Activated T-cell treated with anti-CD3 and anti-CD28 coated beads, Interleukin-2, amount 50 U/mL, for 1 hour (primary cell): ENCODE data around the gene PCDH9.

Experiments
- DNase-seq: peaks from one replicate; pipeline ENCODE4 v3.0.0-alpha.2; 2020

The PCDH9 gene

DNA sequence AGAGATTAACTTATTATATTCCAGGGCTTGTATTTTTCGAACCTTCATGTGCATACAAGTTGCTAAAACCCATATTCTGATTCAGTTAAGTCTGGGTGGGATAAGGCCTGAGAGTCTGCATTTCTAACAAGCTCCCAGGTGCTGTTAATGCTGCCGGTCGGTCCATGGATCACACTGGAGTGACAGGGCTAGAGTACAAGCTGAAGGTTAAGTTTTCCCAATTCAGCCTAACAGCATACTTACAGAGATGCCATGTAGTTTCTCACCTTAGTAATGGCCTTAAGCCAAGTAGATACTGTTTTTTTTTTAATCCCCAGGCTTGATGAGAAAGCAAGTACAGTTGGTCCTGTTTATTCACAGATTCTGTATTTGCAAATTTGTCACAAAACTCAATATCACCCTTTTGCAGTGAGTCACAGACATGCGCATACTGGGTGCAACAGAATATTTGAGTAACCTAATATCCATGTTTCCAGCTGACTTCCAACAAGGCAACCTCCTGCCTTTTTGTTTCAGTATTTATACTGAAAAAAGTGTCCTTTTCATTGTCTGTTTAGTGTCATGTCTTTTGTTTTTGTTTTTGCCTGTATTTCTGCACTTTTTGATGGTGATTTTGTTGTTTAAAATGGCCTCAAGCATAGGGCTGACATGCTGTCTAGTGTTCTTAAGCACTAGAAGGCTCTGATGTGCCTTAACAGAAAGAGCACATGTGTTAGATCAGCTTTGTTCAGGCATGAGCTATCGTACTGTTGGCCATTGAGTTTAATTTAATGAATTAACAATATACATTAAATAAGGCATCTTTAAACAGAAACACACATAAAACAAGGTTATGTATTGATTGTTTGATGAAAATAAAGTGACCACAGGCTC is 875.0 kb downstream of the PCDH9 start:
- no peak for DNase-seq

DNA sequence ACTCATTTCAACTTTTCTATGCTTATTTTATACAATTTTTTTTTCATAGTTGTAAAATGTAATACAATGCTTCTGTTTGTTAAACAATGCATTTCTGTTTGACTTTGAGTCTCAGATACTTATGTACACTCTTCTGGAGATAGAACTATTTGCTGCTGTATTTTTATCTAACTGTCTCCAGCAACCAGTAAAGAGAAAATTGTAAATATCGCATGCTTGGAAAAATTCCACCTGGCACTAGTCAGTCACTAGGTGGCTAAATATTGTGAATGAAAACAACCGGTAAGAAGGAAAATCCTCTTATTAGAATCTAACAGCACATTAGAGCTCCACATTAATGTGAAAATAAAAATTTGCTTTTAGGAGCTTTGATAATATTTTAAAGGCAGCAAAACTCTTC is 876.5 kb downstream of the PCDH9 start:
- DNase-seq, result no peak

DNA sequence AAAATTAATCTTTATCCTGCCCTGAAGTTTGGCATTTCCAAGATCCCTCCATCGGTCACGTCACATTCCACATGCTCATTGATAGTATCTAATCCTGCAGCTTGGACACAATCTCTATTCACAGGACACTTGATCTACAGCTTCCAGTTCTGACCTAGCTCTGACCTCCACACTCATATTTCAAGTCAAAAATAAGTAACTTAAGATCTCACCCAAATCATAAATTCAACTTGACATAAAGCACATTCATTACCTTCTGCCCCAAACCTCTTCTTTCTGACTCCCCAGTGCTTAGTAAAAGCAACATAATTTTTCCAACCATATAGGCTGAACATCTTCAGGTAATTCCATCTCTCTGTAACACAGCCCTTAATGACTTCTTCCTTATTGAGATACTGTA is 880.2 kb downstream of the PCDH9 start:
- DNase-seq, result no peak

DNA sequence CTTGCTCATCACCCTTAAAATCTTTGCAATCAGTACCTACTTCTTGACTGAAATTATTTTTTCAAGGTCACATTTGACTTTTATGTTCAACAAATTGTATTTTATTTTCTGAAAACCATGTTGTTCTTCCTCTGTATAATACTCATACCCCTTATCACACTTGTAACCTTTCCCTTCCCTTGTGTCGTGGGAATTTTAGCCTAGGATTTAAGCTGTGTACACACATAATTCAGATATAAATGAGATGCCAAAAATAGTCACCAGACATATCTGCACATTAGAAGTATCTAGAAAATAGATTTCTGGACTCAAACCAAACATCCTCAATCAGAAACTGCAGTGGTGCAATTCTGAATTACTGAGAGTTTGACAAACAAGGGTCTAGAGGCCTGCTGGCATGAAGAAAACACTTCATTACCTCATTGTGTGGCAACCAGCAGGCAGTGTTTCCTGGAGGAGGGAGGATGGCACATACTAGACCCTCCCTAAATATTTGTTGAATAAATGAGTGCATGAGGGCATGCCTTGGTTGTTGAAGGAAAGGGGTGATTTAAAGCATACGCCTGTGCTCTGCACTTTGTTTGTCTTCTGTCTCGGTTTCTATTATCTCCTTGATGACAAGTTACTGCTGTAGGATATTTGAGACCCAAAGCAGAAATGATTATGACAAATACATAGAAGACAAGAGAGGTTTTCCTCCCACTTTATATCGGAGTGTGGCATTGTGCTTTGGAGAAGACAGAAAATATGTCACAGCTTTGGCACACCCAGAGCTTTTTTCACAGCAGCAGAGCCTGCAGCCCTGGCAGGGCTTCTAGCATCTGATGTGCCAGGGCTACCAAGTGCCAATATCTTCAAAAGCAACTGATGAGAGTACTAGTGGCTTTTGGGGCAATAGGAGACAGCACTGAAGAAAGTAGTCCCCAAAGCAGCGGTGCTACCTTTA is 881.1 kb downstream of the PCDH9 start:
- DNase-seq, result no peak

DNA sequence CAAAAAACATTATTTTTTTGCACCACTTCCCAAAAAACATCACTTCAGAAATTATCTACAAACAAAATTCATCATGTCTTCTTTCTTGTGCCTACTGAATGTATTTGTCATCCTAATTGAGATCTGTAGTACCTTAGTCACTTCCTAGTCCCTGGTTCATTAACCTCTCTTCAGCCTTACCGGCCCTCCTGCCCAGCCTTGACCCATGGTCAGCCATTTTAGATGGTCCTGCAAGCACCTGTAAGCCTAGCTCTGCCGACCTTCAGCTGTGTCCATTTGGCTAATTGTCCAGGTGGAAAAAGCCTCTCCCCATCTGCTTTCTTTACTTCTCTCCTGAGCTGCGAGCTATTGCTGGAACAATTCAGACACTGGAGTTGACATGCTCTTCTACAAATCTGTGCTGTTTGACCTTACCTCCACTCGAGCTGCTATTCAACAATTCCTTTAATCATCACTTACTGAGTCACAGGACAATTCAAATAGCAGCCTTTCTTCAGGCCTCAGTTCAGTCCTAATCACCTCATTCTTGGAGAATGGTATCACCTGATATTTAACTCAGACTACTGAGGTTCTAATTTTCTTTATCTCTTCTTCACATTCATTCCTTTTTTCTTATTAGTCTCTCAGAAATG is 882.5 kb downstream of the PCDH9 start:
- no peak for DNase-seq

DNA sequence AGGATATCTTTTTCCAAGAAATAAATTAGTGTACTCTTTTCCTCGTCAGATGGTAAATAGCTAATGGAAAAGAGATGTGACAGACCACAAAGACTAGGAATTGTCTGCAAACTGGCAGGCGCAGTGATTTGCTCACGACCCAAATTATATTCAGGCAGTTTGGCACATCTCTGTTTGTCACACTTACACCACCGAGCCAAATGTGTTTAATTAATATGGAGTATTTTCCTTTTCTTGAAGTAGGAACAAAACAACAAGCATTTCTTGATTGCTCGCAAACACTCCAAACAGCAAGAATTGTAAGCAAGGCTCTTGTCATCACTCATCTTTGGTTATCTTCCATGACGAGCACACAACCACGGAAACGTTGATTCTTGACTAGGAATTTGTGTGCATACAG is 884.2 kb downstream of the PCDH9 start:
- DNase-seq, result no peak

DNA sequence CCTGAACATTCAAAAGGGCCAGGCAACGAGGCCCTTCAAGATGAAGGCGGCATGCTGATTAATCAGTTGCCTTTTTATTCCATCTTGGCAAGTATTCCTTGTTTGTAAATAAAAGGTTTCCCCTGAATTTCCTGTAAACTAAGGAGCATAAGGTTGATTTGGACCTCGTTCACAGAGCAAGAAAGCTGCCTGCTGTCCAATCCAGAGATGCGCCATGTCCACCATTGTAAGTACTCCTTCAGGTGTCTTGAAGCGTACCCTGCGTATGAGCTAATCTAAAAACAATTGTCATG is 884.7 kb downstream of the PCDH9 start:
- DNase-seq, result no peak

DNA sequence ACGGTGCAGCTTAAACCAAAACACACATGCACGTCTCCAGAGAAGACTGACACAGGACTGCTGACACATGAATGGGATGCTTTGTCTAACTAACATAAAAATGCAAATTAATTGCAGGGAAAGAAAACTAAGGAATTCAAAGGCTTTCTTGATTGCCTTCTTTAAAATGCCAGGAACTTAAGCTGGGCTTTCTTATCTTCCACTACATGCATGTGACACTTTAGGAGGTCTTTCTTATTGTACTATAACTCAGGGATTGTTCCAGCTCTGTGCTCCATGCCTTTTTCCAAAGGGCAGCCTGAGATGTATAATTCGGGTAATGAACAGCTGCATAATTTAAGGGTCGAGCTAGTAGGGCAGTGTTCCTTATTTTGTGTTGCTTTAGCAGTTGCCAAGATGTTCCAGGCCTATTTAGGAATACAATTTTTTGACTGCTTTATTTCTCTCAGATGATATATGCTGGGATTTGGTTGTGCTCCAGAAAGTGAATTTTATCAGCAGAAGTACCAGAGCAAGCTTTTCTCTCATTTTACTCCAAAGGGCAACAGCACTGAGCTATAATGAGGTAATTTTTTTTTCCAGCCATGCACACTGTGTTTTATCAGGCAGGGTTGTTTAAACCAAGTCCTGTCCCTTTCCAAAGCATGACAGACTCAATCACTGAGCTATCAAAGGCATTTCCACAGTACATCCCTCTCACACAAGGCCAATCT is 885.2 kb downstream of the PCDH9 start:
- DNase-seq, result no peak

DNA sequence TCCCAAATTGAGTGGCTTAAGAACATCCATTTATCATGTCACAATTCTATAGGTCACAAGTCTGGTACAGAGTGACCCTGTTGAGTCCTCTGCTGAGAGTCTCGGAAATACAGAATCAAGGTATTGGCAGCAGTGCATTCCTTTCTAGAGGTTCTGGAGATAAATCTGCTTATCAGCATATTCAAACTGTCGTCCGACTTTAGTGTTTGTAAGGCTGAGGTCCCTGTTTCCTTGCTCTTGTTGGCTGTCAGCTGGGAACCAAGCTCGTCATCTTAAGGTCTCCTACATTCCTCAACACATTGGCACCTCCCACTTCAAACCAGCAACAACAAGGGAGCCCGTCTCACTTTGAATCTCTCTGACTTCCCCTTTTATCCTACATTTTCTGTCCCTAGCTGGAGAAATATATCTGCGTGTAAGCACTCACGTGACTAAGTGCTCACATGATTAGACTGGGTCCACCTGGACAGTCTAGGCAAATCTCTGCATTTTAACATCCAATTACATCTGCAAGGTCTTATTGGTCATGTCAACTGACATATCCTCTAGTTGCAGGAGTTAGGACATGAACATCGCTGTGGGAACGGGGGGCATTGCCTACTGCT is 886.8 kb downstream of the PCDH9 start:
- no peak for DNase-seq

DNA sequence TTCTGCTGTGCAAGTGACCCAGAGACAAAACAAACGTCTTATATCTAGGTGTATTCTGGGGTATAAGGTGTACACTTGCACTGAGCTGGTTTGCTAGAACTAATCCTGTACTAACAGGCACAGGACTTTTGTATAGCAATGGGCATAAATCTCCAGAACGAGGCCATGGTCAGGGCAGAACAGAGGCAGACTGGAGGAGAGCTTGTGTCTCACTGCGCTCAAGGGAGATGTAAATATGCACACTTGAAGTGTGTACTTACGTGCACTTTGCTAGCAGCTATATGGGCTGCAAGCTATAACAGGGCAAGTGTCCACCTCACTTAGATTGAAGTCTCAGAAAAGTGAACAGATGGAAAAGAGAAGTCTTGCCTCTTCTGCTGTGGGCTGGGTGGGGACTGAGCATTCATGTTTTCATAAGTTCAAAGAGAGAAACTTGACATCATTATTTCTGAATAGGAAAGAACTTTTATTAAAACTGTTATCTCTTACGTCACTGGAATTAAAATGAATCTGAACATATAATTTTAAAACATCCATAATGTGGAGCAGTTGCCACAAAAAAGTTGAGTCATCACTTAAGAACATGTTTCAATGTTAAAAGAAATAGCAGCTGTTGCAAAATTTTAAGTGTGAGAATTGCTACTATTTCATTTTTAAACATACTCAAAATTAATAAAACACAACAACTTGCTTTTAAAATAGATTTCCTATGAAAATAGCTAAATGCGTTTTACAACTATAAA is 888.3 kb downstream of the PCDH9 start:
- no peak for DNase-seq

DNA sequence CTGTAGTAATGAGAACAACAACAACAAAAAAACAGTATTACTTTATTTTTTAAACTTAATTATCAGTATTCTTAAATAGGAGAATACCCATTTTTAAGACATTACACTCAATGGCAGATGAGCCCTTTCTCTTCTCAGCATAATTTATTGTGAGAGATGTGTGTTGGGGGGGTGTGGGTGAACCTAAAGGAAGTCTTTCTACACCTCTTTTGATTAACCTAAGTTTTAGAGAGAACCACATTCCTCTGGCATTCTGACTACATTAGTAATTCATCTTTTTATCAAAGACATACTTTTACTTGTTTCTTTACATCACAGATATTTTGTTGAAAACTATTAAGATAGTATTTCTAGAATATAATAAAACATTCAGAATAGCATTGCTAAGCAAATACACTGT is 890.9 kb downstream of the PCDH9 start:
- DNase-seq, result no peak

DNA sequence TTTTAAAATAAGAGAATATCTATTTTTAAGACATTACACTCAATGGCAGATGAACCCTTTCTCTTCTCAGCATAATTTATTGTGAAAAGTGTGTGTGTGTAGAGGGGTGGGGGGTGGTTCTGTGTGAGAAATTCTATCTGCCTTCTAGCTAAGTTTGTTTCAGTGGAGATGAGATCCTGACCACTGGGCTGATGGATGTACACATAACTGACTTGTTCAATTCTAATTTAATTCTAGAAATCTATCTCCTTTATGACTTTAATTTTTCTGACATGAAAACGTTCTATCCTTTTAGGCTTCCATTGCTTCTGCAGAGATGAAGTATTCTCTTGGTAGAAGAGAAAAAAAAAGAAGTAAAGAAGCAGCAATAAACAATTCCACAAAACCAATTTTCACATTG is 891.6 kb downstream of the PCDH9 start:
- no peak for DNase-seq

DNA sequence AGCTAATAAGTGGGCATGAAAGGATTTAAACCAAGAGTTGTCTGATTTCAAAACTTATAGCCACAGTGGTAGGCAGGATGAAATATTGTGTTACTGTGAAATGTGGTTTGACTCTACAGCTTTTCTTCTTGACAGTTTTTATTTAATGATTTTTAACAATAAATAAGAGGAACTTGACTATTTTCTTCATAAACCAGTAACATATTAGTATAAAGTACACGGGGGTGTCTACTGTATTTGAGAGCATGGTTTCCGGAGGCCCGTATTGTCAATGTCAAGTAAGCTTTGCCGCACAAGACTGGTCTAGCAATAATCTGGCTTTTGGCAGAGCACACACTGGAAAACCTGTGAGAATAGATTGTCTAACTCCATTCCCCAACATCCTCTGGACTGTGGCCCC is 894.5 kb downstream of the PCDH9 start:
- no peak for DNase-seq

DNA sequence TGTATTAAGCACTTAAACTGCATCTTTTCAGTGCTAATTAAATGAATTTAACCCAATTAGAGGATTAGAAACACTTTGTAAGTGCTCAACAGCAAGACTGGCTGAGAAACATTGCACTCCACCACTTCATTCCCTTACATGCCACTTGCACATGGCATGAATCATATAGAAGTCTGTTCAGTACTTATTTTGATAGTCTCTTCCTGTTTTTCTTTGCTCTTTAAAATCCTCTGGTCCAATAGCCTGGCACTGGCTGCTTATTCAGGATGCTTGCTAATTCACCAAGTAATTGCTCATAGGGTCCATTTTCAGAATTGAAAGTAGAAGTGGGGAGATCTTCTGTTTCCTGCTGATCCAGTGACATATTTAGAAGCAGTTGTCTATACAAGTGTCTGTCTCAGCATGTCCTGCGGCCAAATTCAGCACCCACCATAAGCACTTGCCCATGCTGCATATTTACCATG is 900.1 kb downstream of the PCDH9 start:
- DNase-seq, result no peak

DNA sequence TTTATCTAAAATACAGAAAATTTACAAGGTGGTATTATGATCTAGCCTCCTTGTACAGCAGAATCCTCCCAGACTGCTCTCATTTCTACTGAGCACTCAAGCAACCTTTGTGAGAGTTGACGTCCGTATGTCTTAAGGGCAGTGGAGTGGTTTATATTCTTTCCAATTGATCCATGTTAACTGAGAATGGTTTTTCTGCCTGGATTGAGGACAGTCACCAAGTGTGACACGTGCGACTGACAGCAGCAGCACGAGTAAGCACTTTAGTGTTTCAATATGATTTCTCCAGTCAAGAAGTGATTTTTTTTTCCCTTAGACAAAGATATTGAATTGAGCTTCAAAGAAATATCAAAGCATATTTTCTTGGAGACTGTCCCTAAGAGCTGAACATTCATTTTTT is 901.7 kb downstream of the PCDH9 start:
- no peak for DNase-seq

DNA sequence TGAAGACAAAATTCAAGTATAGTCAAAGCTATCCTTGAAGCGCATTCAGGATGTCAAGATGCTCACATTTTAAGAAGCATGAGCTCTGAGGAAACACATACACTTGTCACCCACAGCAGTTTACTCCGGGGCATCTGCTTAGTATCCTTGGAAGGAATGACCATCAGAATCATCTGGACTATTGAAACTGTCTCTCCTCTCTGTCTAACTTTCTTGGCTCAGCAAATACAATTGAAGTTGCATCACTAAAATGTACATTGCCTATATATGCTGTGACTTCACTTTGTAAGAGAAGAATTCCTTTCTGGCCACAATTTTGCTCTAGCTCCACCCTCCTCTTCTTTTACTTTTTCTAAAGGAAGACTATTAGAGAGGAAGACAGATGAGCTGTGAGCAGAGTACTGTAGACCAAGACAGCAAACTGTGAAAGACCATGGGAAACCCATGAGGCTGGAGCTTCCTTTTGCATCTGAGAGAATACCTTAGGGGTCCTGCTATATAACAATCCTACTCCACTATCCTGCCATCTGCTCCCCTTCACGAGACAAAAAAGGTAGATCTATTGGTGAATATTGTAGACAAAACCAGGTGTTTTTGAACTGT is 906.3 kb downstream of the PCDH9 start:
- DNase-seq, result no peak

DNA sequence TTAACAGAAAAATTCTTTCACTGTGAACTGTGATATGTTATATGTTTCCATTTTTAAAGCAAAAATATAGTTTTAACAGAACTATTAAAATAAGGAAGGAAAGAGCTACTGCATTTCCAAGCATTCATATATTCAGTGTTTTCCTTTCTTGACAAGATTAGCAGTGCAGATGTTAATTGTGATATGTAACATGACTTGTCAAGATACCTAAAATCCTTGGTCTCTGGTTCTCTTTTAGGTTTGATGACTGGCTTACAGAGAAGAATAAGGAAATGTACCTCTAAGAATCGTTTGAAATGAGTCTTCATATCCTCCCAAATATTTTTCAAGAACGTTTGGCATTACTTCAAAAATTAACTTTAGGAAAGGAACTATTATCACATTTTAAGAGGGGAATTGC is 907.2 kb downstream of the PCDH9 start:
- DNase-seq, result no peak

DNA sequence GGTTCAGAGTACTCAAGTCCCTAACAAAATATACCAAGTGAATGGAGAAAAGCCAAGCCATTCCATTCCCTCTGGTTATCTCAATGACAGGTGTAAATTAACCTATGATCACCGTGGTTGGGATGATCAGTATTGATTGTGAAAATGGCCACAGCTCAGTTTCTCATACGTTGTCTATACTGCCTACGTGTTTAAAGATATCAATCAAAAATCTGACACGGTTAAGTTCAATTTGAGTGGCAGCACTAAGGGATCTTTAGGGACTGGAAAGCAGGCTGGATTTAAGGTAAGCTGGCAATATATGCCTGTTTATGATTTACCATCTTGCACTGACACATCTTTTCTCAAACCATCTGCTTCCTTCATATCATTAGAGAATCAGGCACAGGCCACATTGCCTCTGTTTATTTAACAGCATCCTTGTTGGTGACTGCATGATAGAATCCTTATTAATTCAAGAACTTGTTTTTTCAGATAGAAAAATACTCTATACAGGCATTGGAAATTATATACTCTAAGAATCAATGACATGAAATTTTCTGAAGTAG is 907.9 kb downstream of the PCDH9 start:
- DNase-seq, result no peak

DNA sequence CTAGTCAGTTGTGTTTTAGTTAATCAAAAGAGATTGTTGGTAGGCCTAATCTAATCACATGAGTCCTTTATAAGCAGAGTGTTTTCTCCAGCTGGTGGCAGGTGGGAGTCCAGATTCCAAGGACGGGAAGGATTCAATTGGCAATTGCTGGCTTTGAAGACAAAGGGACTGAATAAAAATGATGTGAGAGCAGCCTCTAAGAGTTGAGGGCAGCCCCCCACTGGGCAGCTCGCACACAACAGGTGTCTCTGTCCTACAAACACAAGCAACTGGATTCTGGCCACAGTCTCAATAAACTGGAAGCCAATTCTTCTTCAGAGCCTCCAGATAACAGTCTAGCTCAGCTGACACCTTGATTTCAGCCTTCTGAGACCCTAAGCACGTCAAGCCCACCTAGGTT is 915.2 kb downstream of the PCDH9 start:
- no peak for DNase-seq

DNA sequence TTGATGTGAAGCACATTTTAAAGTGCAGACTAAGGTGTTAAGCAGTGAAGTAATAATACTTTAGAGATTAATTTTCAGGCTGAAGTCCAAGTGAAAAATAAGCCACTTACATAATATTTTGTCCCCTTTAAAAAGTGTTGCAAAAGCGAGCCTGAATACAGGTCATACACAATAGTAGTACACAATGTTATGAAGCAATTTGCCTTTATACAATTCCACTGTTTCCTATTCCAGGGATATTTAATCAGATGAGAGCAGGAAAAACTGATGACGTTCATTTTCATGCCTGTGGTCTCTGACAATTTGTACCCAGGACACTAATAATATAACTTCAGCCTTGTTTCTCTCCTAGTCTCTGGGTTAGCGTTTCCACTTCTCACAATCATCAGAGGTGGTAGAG is 916.7 kb downstream of the PCDH9 start:
- DNase-seq, result no peak
